Measurements from ENCODE around the gene MFSD11.
"Not testable (repeated sequence)": the region's sequence is repeated elsewhere in the genome, so short reads cannot be mapped to it uniquely, and the experiment has no call there.

MFSD11 gene

GRCh38 chr17:76726776-76727718 lies 10.9 kb upstream of the MFSD11 start, which contains the start of gene METTL23:
Gene METTL23, plus strand, starts transcription at chr17:76726839. Its CDS starts 2,872 bp downstream, at chr17:76729711.
- peak; percentile 64 to 72 for DNase-seq (ENCODE audit: low read depth in 2 of 2)

- DNase-seq (ENCODE audit: low read depth in 2 of 2) = no peak
These were observed 10.0 kb upstream of the MFSD11 start for GRCh38 chr17:76727745-76728456.

- not testable (repeated sequence) for DNase-seq (ENCODE audit: low read depth in 2 of 2)
These were observed 5.9 kb upstream of the MFSD11 start for GRCh38 chr17:76731800-76732733.

- DNase-seq (ENCODE audit: low read depth in 2 of 2) = no peak
These were observed 4.9 kb upstream of the MFSD11 start for GRCh38 chr17:76732734-76733617.

GRCh38 chr17:76733618-76733957 lies 4.3 kb upstream of the MFSD11 start:
- no peak for DNase-seq (ENCODE audit: low read depth in 2 of 2)

- no peak for DNase-seq (ENCODE audit: low read depth in 2 of 2)
These were observed 3.7 kb upstream of the MFSD11 start for GRCh38 chr17:76734080-76734840.

- no peak for DNase-seq (ENCODE audit: low read depth in 2 of 2)
These were observed 2.9 kb upstream of the MFSD11 start for GRCh38 chr17:76735006-76735405.

- DNase-seq (ENCODE audit: low read depth in 2 of 2) = no peak
These were observed 2.2 kb upstream of the MFSD11 start for GRCh38 chr17:76735586-76736348.

- DNase-seq (ENCODE audit: low read depth in 2 of 2) = peak in 1 of 2 experiments; percentile 46
These were observed 1.4 kb upstream of the MFSD11 start for GRCh38 chr17:76736349-76737081.

GRCh38 chr17:76737082-76737675 lies 740 bp upstream of the MFSD11 start, which contains the start of gene SRSF2:
Gene SRSF2, minus strand, starts transcription at chr17:76737331. Its CDS starts 171 bp downstream, at chr17:76737160.
- DNase-seq (ENCODE audit: low read depth in 2 of 2) = peak; percentile 95 to 97

- no peak for DNase-seq (ENCODE audit: low read depth in 2 of 2)
These were observed 540 bp downstream of the MFSD11 start for GRCh38 chr17:76738468-76738850.

GRCh38 chr17:76739568-76740115 lies 1.7 kb downstream of the MFSD11 start:
- not testable (repeated sequence) for DNase-seq (ENCODE audit: low read depth in 2 of 2)

- DNase-seq (ENCODE audit: low read depth in 2 of 2) = no peak
These were observed 2.6 kb downstream of the MFSD11 start for GRCh38 chr17:76740329-76741118.

GRCh38 chr17:76742958-76743357 lies 5.0 kb downstream of the MFSD11 start:
- no peak for DNase-seq (ENCODE audit: low read depth in 2 of 2)

GRCh38 chr17:76744747-76745146 lies 6.8 kb downstream of the MFSD11 start:
- DNase-seq (ENCODE audit: low read depth in 2 of 2) = no peak

- DNase-seq (ENCODE audit: low read depth in 2 of 2) = not testable (repeated sequence)
These were observed 7.9 kb downstream of the MFSD11 start for GRCh38 chr17:76745785-76746184.
